Testis (tissue), 2 donors: ENCODE measurements around the gene SFXN2.

ENCODE experiments used
- CTCF ChIP-seq, 3 experiments: fragments of 450-650 bp in 2 of 3; fragments of 200-600 bp in 1 of 3; sonication (generic) in 1 of 3; IDR thresholded peaks; one replicate each; pipeline ENCODE4 v1.5.1; 2016 to 2019; ENCODE audit warnings: antibody characterized with exemption in 3 of 3, mild to moderate bottlenecking in 2 of 3, moderate library complexity in 1 of 3
- POLR2A ChIP-seq: fragments of 450-650 bp; IDR thresholded peaks from one replicate; pipeline ENCODE4 v1.6.1; 2017; ENCODE audit warnings: antibody characterized with exemption, mild to moderate bottlenecking, moderate library complexity

GRCh38 chr10:102676534-102677315 is 37.7 kb upstream of the SFXN2 start:
- TF ChIP-seq CTCF (IDR thresholded peaks at IDR 0.05) (no peak), POLR2A (no peak)
